Stimulated activated effector memory CD8-positive, alpha-beta T cell treated with anti-CD3 and anti-CD28 coated beads, Interleukin-12 subunit alpha, Interleukin-12 subunit beta, amount 100 ng/mL, for 72 hours (primary cell): ENCODE data around the gene PHYH.

Source experiments
- ATAC-seq: fragments of 150-1000 bp; cut with Tn5 transposase; 2 replicates; pipeline ENCODE4 v1.10.0; 2021
- DNase-seq, 2 donors: peaks; one replicate each; pipeline ENCODE4 v3.0.0; 2021 to 2022; ENCODE audit warnings: low spot score in 2 of 2
- H3K27ac Mint-ChIP-seq: one replicate; pipeline ENCODE4 v1.8.0; 2022; ENCODE audit warnings: mild to moderate bottlenecking, mixed read lengths
- H3K36me3 Mint-ChIP-seq: one replicate; pipeline ENCODE4 v1.8.0; 2022; ENCODE audit warnings: mild to moderate bottlenecking, mixed read lengths
- H3K4me1 Mint-ChIP-seq: one replicate; pipeline ENCODE4 v1.8.0; 2022; ENCODE audit warnings: mixed read lengths
- H3K4me3 Mint-ChIP-seq: one replicate; pipeline ENCODE4 v1.8.0; 2022; ENCODE audit warnings: mild to moderate bottlenecking, mixed read lengths
- H3K9me3 Mint-ChIP-seq: one replicate; pipeline ENCODE4 v1.8.0; 2022; ENCODE audit warnings: mixed read lengths

The PHYH gene

GRCh38 chr10:13231808-13232207 lies 68.1 kb downstream of the PHYH start:
- Mint-ChIP-seq H3K4me1 (no peaks in the 10 kb centered on the region), H3K9me3 (no peaks in the 10 kb centered on the region), H3K27ac (no peak overlapping the region), H3K36me3 (no peaks in the 10 kb centered on the region), H3K4me3 (no peak overlapping the region)
- ATAC-seq (no peak), DNase-seq (no peak)

GRCh38 chr10:13231190-13231589 lies 68.7 kb downstream of the PHYH start:
- H3K27ac Mint-ChIP-seq, result no peak overlapping the region
- ATAC-seq (no peak), DNase-seq (no peak)
- H3K4me1 Mint-ChIP-seq, result no peaks in the 10 kb centered on the region
- H3K36me3 Mint-ChIP-seq, result no peaks in the 10 kb centered on the region
- no peaks in the 10 kb centered on the region for H3K9me3 Mint-ChIP-seq
- no peak overlapping the region for H3K4me3 Mint-ChIP-seq
